HEK293 (cell line): ENCODE data around the gene ST3GAL5.

Source experiments
- CTCF ChIA-PET: fragments of 350-600 bp; formaldehyde crosslinking; extraction: SDS; loops from one replicate; lab custom pipeline; 2021; ENCODE audit warnings: antibody characterized with exemption; lab: Yijun Ruan, JAX
- POLR2A ChIA-PET: fragments of 300-600 bp; formaldehyde crosslinking; extraction: SDS; loops from one replicate; lab custom pipeline; 2020; ENCODE audit warnings: antibody characterized with exemption, inconsistent platforms; lab: Yijun Ruan, JAX
- H3K27ac ChIP-seq: fragments of 200-500 bp; sonication (Bioruptor generic); 2 replicates; pipeline ENCODE4 v1.5.1; 2014; ENCODE audit warnings: low read depth, low read length, control low read depth, inconsistent platforms; ENCODE audit errors: extremely low read depth
- H3K36me3 ChIP-seq, 2 experiments: fragments of 200-500 bp in 1 of 2; sonication (Bioruptor generic) in 1 of 2; 1 replicate in 1 of 2; 2 replicates in 1 of 2; pipeline ENCODE4 v1.5.1; 2014 to 2017; ENCODE audit warnings: inconsistent platforms in 2 of 2, low read length in 2 of 2; ENCODE audit not compliant: control insufficient read depth in 2 of 2, insufficient read depth in 1 of 2
- H3K4me1 ChIP-seq: fragments of 200-500 bp; sonication (Bioruptor generic); 2 replicates; pipeline ENCODE4 v1.5.1; 2014; ENCODE audit warnings: mild to moderate bottlenecking, low read length, inconsistent platforms; ENCODE audit not compliant: control insufficient read depth, insufficient read depth
- H3K4me3 ChIP-seq: 2 replicates; pipeline ENCODE4 v1.5.1; 2011; ENCODE audit warnings: low read depth, mild to moderate bottlenecking, control low read depth, low read length, moderate library complexity
- H3K9me3 ChIP-seq: fragments of 200-500 bp; sonication (Bioruptor generic); 2 replicates; pipeline ENCODE4 v1.5.1; 2014; ENCODE audit warnings: low read depth, low read length, inconsistent platforms; ENCODE audit not compliant: control insufficient read depth, insufficient read depth
- BCL11A ChIP-seq: fragments of 450-650 bp; formaldehyde crosslinking; IDR thresholded peaks from 2 replicates; pipeline ENCODE4 v1.5.1; 2016; ENCODE audit warnings: low read depth, missing biosample characterization, missing genetic modification characterization
- IKZF3 ChIP-seq: fragments of 450-650 bp; IDR thresholded peaks from 2 replicates; pipeline ENCODE4 v1.5.0; 2018; ENCODE audit warnings: missing biosample characterization, mild to moderate bottlenecking, missing genetic modification characterization, moderate library complexity
- MZF1 ChIP-seq: fragments of 450-650 bp; formaldehyde crosslinking; IDR thresholded peaks from 2 replicates; pipeline ENCODE4 v1.5.1; 2017; ENCODE audit warnings: missing biosample characterization, missing genetic modification characterization, borderline replicate concordance
- REST ChIP-seq: fragments of 450-650 bp; formaldehyde crosslinking; IDR thresholded peaks from 2 replicates; pipeline ENCODE4 v1.5.1; 2016; ENCODE audit warnings: missing biosample characterization, missing genetic modification characterization
- SCRT2 ChIP-seq: fragments of 450-650 bp; formaldehyde crosslinking; IDR thresholded peaks from 2 replicates; pipeline ENCODE4 v1.5.1; 2016; ENCODE audit warnings: missing biosample characterization, missing genetic modification characterization
- ZNF169 ChIP-seq: fragments of 450-650 bp; formaldehyde crosslinking; IDR thresholded peaks from 2 replicates; pipeline ENCODE4 v1.5.1; 2016; ENCODE audit warnings: missing biosample characterization, missing genetic modification characterization
- ZNF184 ChIP-seq: fragments of 450-650 bp; IDR thresholded peaks from 2 replicates; pipeline ENCODE4 v1.5.1; 2018; ENCODE audit warnings: missing biosample characterization, mild to moderate bottlenecking, missing genetic modification characterization
- ZNF324 ChIP-seq: fragments of 450-650 bp; formaldehyde crosslinking; IDR thresholded peaks from 2 replicates; pipeline ENCODE4 v1.5.1; 2016; ENCODE audit warnings: missing biosample characterization, missing genetic modification characterization
- ZNF501 ChIP-seq: fragments of 450-650 bp; formaldehyde crosslinking; IDR thresholded peaks from 2 replicates; pipeline ENCODE4 v1.5.1; 2016; ENCODE audit warnings: missing biosample characterization, missing genetic modification characterization
- ZNF654 ChIP-seq: fragments of 450-650 bp; formaldehyde crosslinking; IDR thresholded peaks from 2 replicates; pipeline ENCODE4 v1.5.1; 2016; ENCODE audit warnings: low read depth, missing biosample characterization, missing genetic modification characterization
- ZNF843 ChIP-seq: fragments of 450-650 bp; formaldehyde crosslinking; IDR thresholded peaks from 2 replicates; pipeline ENCODE4 v1.5.1; 2016; ENCODE audit warnings: missing biosample characterization, missing genetic modification characterization
- ZSCAN30 ChIP-seq: fragments of 450-650 bp; IDR thresholded peaks from 2 replicates; pipeline ENCODE4 v1.5.1; 2018; ENCODE audit warnings: missing biosample characterization, mild to moderate bottlenecking, missing genetic modification characterization, moderate library complexity

Gene ST3GAL5

GRCh38 chr2:85799215-85799956, 89.4 kb downstream of the ST3GAL5 start:
- POLR2A ChIA-PET: interaction anchor here (1.4 kb wide), 1 partner anchor 31 kb away, joined by 3 read pairs; no protein-coding TSS in a partner anchor
- H3K4me3 ChIP-seq: no peak overlapping the region
- CTCF ChIA-PET: interaction anchor here (0.6 to 5.7 kb wide), 12 partner anchors 10 to 92 kb away, joined by 3 to 33 read pairs (median 3); no protein-coding TSS in a partner anchor
- H3K9me3 ChIP-seq: no peaks in the 10 kb centered on the region
- no peak overlapping the region for H3K27ac ChIP-seq
- H3K4me1 ChIP-seq: no peaks in the 10 kb centered on the region
- no peaks in the 10 kb centered on the region for H3K36me3 ChIP-seq
- TF ChIP-seq IKZF3 (no peak), ZNF501 (no peak), ZNF843 (tag by site-specific recombination) (no peak), ZNF184 (tag by site-specific recombination) (no peak), ZSCAN30 (tag by site-specific recombination) (no peak), MZF1 (tag by site-specific recombination) (no peak), ZNF324 (no peak), SCRT2 (tag by site-specific recombination) (peak; percentile 29; the same call in 1 of the 2 replicates)
- TF ChIP-seq, all 188 proteins: peak for 1

GRCh38 chr2:85797921-85798320, 90.9 kb downstream of the ST3GAL5 start:
- Histone ChIP-seq H3K4me1 (no peaks in the 10 kb centered on the region; the same call in 1 of the 2 replicates), H3K4me3 (no peak overlapping the region), H3K27ac (no peak overlapping the region), H3K36me3 (no peaks in the 10 kb centered on the region), H3K9me3 (no peaks in the 10 kb centered on the region)
- peak; percentile 40 for TF ChIP-seq ZNF654 (tag by site-specific recombination)
- TF ChIP-seq BCL11A: no peak
- TF ChIP-seq REST (tag by site-specific recombination): 0 out of 2 replicates have a peak, but pooled peaks have one; percentile 28
- POLR2A ChIA-PET: no interaction called here
- CTCF ChIA-PET: interaction anchor here (0.6 to 2.3 kb wide), 11 partner anchors 8 to 170 kb away, joined by 3 to 20 read pairs (median 4); partner anchors contain the start of gene ATOH8

GRCh38 chr2:85797263-85797660, 91.5 kb downstream of the ST3GAL5 start:
- Histone ChIP-seq H3K36me3 (no peaks in the 10 kb centered on the region), H3K4me1 (peaks cover 6% of the 10 kb centered on the region; the same call in 1 of the 2 replicates), H3K27ac (no peak overlapping the region), H3K4me3 (no peak overlapping the region), H3K9me3 (no peaks in the 10 kb centered on the region)
- POLR2A ChIA-PET: interaction anchor here (0.9 kb wide), 1 partner anchor 55 kb away, joined by 4 read pairs; no protein-coding TSS in a partner anchor
- no peak for TF ChIP-seq ZNF169
- CTCF ChIA-PET: interaction anchor here (0.8 to 2.3 kb wide), 4 partner anchors 44 to 81 kb away, joined by 3 to 20 read pairs (median 10); partner anchors contain the start of gene ATOH8
